NT2/D1 (cell line): ENCODE measurements around the gene PLEKHA6.

ENCODE experiments used
- SUZ12 ChIP-seq: IDR thresholded peaks from 2 replicates; pipeline ENCODE4 v1.6.1; 2011; ENCODE audit not compliant: insufficient read length, insufficient read depth; ENCODE audit errors: extremely low read depth
- YY1 ChIP-seq: IDR thresholded peaks from 2 replicates; pipeline ENCODE4 v1.6.1; 2011; ENCODE audit not compliant: insufficient read length, insufficient read depth

DNA sequence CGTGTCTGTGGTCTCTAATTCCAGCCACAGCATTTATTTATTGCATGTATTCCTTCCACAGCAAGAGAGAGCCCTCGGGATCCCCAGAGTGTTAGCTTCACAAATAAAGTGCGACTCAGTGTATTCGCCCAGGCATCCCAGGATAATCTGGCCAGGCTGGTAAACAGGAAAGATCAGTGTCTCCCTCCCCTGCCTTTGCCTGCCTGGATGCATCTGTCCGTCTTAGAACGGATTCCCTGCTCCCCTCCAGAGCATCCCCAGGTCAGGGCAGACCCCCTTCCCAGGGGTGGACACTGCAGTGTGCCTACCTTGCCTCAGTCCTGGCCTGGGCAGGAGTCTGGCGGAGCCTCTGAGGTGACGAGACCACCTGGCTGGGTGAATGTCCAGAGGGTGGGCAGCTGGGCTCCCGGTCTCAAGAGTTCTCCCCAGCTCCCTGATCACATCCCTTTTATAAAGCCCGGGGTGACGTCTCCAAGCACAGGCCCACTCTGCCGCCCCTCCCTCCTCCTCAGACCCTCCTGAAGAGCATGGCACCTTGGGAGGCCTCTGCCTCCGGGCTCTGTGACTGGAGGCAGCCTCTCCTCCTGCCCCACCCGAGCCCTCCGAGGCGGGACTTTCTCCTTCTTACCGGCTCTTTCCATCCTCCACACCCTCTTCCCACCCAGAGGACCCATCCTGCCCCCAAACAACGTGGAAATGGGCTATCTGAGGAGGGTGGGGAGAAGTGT, 163.5 kb downstream of the PLEKHA6 start, which contains the start of gene KISS1:
- TF ChIP-seq YY1 = no peak
- no peak for TF ChIP-seq SUZ12
